Umbilical cord (tissue), 2 donors: Measurements from ENCODE around the gene ZNF565. TPM values are rescaled to one million over a fixed set of nuclear protein-coding genes. Genes with fewer than 3 reads are reported as not detected.
A peak's percentile ranks its signal among the peaks of the same experiment; 100 is the strongest.
"Not testable (repeated sequence)": the region's sequence is repeated elsewhere in the genome, so short reads cannot be mapped to it uniquely, and the experiment has no call there.

Source experiments
- DNase-seq: peaks from one replicate; pipeline ENCODE4 v3.0.0-alpha.2; 2015; ENCODE audit warnings: low spot score
- total RNA-seq: library from RNA; depleted of rRNA; stranded (reverse); fragments of >200 nt; gene quantifications from one replicate; pipeline ENCODE4 v1.2.3, GENCODE V29; 2014; ENCODE audit warnings: low replicate concordance; ENCODE audit not compliant: insufficient read depth

ZNF565 gene
- total RNA-seq, result 4.3 TPM

DNA sequence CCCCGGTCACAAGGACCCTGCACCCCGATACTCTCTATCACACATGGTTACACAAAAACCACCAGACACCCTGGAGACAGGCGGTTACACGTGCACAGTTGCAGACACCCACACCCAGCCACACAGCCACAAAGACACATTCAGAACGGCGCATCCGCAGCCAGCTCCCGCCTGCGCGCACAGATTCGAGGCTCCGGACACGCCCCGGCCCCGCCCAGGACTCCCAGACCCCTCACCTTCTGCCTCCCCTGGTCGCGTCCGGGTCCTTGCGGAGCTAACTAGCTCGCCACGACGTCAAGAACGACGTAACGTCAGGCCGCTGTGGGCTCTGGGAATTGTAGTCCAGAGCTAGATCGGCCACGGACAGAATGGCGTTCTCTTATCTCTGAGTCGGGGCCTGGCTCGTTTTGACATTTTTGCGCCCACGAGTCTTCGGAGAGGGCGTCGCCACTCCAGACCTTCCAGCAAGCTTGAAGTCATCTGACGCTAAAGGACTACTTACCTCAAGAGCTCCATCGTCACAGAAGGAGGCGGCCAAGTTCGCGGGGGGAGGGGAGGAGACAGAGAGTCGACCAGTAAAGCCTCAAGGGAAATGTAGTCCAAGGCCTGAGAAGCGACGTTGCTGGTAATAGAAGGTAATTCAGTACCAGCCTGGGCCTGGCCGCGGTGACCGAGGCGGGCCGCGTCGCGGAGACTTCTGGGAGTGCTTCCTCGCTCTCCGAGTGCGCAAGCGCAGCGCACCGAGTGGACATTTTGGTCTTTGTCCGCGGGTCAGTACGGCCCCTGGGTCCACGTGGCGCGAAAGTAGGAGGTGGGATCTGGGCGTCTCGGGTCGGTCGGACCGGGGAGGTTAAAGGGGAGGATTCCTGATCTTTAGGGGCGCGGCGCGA, at the start of gene ZNF565, which contains the start of gene ZNF146:
Gene ZNF565, minus strand, starts transcription at position 280 of the 890 bp plus-strand sequence. CDS start 12,680 bp downstream, outside the sequence.
Gene ZNF146, plus strand, starts transcription at position 721 of the 890 bp plus-strand sequence. CDS start 21,335 bp downstream, outside the sequence.
- peak; percentile 99 for DNase-seq

- DNase-seq, result no peak
Measured at GRCh38 chr19:36259211-36259610, 44.7 kb upstream of the ZNF565 start.

GRCh38 chr19:36258028-36258875, 43.8 kb upstream of the ZNF565 start:
- DNase-seq, result no peak

GRCh38 chr19:36257520-36257876, 43.0 kb upstream of the ZNF565 start:
- DNase-seq, result no peak

DNA sequence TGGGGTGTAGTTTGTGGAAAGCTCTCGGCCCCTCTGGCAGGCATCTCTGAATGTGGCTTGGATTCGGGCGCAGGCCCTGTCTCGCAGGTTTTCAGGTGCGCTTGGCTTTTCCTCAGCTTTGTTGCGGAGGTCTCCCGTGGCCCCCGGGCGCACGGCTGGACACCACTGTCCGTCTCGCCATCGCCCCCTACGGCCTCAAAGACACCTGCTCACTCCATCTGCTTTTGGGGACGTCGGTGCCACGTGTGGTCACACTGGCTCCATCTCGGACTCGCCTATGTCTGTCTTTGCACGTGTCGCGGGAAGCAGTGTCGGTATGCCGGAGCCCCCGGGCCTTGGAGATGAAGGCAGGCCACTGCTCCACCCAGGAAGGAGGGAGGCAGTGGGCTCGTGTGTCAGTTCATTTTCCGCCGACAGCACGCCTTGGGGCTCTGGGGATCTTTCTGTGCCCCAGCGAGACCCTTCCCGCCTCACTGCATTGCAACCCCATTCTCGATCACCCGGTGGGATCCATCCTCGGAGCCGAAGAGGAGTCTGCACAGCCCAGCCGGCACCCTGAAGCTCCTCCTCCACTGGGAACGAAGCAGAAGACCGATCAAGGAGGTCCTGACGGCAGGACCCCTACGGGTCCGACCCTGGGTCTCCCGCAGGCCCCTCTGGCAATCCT, 42.5 kb upstream of the ZNF565 start:
- no peak for DNase-seq

- no peak for DNase-seq
Measured at GRCh38 chr19:36256064-36256463, 41.6 kb upstream of the ZNF565 start.

DNA sequence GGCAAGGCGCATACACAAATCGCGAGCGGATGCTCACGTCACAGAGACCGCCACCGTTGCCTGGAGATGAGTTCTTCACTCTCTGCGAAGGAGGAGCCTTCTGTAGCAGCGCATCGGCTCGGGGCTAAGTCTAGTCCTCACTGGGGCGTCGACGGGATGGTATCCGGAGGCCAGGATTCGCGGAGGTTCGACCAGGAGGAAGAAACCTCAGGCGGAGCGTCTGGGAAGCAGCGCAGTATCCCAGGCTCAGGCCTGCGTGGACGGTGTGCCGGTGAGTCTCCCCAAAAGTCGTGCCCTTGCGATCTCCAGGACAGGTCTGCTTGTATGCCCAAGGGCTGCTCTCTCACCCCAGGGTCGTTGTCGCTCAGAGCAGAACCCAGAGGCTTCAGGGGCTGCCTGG, 40.9 kb upstream of the ZNF565 start:
- no peak for DNase-seq

- DNase-seq, result no peak
Measured at GRCh38 chr19:36254848-36255247, 40.4 kb upstream of the ZNF565 start.

DNA sequence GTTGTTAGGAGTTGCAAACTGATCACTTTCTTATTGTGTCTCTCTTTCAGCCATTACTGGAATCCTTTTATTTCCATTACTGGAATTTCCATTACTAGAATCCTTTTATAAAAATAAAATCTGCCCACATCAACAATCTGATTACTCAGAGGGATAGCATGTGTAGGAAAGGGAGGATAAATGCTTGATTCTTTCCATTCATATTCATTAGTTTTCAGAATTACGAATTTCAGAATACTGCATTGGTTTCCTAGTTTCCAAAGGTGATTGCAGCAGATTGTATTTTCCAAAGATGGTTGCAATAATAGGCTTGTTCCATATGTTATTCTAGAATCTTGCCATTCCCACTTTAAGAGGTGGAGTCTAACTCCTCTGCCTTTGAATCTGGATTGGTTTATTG, 37.6 kb upstream of the ZNF565 start:
- no peak for DNase-seq

DNA sequence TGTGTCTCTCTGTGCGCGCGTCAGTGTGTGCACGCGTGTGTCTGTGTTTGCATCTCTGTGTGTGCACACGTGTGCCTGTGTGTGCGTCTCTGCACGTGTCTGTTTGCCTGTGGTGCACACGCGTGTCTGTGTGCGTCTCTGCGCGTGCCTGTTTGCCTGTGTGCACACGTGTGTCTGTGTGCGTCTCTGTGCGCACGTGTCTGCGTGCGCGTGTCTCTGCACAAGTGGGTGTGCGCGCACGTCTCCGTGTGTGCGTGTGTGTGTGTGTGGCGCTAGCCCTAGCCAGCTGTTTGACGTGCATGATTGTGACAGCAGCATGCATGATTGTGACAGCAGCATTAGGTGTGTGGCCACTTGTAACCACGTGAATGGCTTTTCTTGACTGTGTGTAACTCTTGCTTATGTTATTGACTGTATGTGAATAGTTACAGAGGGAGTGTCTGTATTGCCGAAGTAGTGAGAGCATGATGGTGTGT, 31.6 kb upstream of the ZNF565 start:
- no peak for DNase-seq

DNA sequence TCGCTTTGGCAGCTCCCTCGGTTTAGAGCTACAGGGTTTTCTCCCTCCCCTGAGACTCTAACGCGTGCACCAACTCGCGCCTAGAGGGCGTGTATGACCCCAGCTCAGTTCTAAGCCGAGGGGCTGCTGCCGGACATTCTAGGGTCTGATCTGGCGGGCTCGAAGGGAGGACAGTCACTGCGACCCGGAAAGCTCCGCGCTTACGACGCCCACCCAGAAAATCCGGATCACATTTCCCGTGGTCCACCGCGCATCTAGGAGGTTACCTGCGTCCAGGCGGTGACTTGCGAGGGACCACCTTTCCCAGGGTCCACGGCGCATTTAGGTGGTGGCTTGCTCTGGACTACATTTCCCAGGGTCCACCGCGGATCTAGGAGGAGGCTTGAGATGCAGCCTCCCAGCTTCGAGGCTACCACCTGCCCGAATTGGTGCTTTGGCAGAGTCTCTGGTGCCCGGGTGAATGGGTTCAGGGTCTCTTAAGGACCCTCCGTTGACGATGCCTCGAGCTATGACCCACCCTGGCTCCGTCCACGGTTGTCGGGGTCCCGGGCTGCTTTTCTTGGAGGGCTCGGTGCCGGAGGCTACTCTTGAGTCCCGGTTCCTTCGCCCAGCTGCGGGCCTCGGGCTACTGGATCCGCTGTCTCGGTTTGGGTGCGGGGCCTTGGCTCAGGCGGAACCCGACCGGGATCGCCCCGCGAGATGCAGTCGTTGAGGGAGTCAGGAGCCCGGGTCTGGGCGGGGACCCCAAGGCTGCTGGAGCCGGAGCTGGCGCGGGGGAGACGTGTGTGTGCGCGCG, 30.9 kb upstream of the ZNF565 start:
- no peak for DNase-seq

DNA sequence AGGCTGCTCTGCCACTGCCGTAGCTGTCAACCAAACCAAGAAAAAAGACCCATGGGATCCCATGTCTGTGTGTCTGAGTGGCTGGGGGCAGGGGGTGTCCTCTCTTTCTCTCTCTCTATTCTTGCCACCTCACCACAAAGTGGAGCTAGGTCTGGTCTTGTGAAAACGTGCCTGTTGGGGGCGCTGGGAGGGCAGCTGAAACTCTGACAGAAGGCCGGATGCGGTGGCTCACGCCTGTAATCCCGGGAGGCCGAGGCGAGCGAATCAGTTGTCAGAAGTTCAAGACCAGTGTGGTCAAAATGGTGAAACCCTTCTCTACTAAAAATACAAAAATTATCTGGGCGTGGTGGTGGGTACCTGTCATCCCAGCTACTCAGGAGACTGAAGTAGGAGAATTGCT, 29.6 kb upstream of the ZNF565 start:
- no peak for DNase-seq

DNA sequence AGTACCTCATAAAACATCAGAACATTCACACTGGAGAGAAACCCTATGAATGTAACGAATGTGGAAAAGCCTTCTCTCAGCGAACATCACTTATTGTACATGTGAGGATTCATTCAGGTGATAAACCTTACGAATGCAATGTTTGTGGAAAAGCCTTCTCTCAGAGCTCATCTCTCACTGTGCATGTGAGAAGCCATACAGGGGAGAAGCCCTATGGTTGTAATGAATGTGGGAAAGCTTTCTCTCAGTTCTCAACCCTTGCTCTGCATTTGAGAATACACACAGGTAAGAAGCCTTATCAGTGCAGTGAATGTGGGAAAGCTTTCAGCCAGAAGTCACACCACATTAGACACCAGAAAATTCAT, 22.5 kb upstream of the ZNF565 start:
- no peak for DNase-seq

GRCh38 chr19:36236304-36236945, 22.0 kb upstream of the ZNF565 start:
- no peak for DNase-seq

DNA sequence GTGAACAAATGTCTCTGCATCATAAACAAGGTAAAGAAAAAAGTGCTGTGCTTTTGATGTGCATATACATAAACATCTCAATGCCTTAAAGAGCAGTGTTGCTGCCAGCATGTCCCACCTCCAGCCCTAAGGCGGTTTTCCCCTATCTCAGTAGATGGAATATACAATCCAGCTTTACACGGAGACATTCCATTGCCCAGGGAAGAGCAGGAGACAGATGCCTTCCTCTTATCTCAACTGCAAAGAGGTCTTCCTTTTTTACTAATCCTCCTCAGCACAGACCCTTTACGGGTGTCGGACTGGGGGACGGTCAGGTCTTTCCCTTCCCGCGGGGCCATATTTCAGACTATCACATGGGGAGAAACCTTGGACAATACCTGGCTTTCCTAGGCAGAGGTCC, 19.2 kb upstream of the ZNF565 start:
- not testable (repeated sequence) for DNase-seq

- DNase-seq, result no peak
Measured at GRCh38 chr19:36225219-36225892, 10.9 kb upstream of the ZNF565 start.

DNA sequence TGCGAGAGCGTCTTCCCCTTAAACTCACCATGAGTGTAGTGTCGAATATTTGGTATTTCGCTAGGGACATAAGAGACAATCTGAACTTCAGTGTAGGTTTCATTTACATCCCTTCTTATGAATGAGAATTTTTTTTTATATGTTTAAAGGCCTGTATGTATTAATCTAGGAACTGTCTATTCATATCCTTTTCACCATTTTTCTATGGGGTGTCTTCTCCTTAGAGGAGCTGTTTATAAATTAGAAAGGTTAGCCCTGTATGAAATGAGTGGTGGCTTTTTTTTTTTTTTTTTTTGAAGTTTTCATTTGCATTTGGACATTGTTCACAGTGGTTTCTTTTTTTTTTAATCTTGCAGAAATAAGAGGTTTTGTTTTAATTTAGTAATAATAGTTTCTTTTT, 8.0 kb upstream of the ZNF565 start:
- no peak for DNase-seq

DNA sequence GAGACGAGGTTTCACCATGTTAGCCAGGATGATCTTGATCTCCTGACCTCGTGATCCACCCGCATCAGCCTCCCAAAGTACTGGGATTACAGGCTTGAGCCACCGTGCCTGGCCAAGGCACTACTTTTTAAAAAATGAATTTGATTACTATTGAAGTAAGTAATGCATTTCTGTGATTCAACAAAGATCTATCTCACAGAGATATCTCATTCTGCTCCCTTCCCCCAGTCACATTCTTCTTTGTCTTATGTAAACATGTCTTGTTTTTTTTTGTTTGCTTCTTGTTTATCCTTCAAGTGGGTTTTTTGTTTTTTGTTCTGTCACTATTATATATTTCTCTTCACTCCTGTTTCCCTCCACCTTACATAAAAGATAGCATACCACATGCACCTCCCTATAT, 7.0 kb upstream of the ZNF565 start:
- no peak for DNase-seq

DNA sequence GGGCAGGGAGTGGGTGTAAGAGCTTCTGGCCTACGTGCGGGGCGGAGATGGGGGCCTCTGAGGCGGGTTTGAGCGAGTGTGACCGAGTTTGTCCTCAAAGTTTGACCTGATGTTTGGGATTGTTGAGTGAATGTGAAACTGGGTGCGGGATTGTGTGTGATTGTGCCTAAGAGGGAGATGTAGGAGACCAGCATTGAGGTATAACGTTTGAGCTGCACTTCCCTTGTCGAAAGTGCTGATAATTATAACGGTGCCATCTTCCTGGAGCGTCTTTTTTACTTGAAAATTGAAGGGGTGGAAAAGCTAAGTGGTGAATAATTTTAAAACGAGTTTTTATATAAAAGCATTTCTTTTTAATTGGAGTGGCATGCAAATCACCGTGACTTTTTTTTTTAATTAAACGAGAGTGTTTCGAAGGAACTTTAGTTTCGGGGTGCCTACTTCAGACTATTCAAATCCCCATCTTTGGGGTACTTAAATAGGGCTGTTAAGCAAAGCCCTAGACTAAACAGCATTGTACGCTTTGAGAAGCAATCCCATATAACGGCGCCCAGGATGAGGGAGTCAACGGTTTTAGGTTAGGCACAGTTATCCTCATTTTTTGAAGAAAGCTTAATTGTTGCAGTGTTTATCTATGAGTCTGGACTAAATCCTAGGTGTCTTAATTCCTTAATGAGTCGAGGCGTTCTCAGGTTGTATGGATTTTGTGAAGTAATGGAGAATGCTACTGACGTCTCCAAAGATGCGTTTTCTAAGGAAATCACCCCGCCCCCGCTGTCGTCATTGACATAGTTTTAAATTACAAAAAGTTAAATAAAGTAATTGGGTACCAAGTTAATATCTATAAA, 1.0 kb upstream of the ZNF565 start:
- DNase-seq, result peak; percentile 46
